ENCODE measurements around the gene CHMP2B.
"Not testable (repeated sequence)": the region's sequence is repeated elsewhere in the genome, so short reads cannot be mapped to it uniquely, and the experiment has no call there.

The CHMP2B gene

DNA sequence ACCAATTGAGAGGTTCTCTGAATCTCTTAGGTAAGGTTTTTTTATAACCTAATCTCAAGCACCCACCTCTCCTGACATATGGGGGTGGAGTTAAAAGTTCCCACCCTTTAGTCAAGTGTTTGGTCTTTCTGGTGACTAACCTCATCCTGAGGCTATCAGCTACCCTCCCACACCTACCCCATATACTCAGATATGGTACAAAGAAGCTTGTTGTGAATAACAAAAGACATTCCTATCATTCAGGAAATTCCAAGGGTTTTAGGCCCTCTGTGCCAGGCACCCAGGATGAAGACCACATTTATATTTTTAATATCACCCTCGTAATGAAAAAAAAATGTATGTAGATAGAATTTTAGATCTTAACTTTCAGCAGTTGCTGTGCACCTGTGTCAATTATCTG is 9.0 kb downstream of the CHMP2B start:
- DNase-seq: no peak

DNA sequence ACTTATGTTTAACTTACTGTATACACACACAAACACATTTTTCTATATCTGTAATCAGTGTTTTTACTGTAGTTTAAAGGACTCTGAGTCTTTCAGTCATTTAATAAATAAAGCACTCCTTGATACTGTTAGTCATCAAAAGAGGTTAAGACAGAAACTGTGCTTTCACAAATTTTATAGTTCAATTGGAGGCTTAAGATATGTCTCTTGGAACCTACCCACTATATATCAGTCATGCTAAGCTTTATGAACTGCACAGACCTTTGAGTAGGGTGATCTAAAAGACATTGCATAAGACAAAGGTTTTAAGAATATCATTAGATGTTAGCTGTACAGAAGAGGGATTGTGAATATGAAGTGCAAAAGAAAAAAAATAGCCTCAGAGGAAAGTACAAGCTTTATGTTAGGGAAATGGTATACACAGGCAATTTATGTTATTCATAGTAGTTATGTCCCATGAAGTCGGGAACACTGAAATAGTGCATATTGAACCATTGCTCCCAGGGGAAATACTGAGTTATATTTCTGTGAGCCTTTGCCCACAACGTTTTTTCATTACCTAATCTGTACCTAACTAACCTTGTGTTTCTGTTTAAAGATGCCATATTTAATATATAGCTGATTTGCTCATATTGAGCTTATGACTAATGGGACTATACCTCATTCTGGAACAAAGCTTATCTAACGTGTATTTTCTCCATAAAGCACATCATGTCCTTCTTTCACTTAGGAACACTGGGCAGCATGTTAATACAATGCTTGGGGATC is 19.7 kb downstream of the CHMP2B start:
- no peak for DNase-seq

DNA sequence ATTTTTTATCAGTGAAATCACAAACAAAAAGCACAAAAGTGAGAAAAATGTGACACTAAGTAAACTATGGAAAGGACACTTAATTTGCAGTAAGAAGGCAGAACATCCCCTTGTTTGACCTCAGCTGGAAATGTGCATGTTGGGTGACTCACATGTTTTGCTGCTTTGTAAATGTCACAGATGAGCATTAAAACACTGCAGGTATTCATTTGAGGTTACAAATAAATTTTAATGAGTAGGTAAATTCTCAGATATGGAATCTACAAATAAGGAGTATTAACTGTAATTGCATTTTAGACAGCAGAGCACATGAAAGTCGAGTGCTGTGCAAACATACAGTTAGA is 20.3 kb downstream of the CHMP2B start:
- DNase-seq: no peak

DNA sequence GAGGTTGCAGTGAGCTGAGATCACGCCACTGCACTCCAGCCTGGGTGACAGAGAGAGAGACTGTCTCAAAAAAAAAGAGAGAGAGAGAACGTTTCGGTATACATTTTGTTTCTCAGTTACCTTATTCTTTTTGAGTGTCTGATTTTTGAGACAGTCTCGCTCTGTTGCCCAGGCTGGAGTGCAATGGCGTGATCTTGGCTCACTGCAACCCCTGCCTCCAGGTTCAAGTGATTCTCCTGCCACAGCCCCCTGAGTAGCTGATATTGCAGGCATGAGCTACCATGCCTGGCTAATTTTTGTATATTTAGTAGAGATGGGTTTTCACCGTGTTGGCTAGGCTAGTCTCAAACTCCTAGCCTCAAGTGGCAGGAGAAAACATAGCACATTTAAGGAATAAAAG is 21.1 kb downstream of the CHMP2B start:
- not testable (repeated sequence) for DNase-seq

DNA sequence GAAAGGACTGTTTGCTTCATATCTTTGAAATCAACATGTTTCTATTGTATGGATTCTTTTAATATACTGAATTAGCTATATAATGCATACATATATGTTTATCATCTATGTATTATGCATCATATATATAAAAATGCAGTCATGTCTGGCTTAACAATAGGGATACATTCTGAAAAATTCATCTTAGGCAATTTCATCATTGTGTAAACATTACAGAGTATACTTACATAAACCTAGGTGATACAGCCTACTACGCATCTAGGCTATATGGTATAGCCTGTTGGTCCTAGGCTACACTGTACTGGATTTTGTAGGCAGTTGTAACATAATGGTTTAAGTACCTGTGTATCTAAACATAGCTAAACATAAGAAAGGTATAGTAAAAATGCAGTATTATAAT is 21.7 kb downstream of the CHMP2B start:
- no peak for DNase-seq

DNA sequence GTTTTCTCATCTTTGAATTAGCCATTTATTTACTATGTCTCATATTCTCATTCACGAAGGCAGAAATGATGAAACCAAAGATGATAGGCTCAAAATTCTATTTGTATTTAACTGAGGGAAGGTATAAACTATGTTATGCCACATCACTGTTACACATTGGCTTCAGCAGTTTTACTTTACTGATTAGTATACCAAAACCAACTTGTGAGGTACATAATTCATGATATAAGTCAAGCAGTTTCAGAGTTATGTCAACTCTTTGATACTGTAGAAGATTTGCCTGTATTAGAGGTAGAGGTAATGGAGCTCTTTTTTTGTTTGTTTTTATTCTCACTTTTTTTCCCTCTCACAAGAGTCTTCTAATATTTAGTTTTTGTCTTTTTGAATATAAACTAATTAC is 22.9 kb downstream of the CHMP2B start:
- no peak for DNase-seq

DNA sequence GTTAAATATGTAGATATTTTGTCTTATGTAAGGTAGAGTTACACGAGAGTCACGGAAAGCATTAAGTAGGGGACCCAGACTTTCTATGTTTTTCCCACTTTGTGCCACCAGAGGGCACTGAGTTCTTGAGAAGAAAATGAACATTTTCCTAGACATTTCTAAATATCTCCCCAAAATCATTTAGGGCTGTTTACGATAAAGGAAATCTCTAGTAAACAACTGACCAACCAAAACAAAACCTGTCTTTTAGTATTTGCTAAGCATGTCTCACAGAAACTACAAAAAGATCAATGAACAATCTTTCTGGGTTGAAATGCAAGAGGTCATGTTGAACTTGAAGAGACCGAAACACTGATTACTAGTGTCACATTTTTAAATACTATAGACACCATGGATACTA is 33.2 kb downstream of the CHMP2B start:
- peak; percentile 49 to 55 for DNase-seq

DNA sequence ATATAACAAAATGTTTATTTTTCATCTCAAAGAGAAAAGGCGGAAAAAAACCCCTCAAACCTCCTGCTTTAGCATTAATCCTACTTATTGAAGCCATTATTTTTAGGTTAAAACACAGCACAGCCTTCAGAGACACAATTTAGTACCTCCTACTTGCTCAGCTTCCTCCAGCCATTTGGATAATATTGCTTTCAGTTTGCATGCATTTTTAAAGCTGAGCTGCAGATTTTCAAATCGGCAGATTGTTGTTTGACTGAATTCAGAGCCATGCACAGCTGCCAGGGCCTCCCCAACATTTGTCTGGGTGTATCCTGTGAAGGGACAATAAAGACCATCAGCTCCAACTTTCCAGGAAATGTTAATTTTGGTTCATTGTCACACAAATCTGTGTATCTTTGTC is 34.8 kb downstream of the CHMP2B start:
- no peak for DNase-seq

DNA sequence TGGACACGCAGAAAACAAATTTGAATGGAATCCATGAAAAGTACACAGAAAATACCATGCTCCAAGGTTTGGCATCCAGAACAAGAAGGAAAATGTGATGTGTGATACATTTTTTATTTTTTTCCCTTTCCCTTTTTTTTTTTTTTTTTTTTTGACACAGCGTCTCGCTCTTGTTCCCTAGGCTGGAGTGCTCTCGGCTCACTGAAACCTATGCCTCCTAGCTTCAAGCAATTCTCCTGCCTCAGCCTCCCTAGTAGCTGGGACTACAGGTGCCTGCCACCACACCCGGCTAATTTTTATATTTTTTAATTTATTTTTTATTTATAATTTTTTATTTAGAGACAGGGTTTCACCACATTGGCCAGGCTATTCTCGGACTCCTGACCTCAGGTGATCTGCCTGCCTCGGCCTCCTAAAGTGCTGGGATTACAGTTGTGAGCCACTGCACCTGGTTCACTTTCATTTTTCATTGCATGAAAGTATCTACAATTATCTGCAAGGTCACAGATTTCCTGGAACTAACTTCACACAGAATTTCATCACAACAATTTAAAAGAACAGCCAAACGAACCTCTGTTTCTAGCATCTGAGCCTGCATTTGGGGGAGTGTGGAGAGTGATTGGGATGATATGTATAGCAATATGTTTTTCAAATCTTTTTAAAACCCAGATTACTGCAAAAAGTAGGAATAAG is 41.0 kb downstream of the CHMP2B start:
- DNase-seq: no peak

DNA sequence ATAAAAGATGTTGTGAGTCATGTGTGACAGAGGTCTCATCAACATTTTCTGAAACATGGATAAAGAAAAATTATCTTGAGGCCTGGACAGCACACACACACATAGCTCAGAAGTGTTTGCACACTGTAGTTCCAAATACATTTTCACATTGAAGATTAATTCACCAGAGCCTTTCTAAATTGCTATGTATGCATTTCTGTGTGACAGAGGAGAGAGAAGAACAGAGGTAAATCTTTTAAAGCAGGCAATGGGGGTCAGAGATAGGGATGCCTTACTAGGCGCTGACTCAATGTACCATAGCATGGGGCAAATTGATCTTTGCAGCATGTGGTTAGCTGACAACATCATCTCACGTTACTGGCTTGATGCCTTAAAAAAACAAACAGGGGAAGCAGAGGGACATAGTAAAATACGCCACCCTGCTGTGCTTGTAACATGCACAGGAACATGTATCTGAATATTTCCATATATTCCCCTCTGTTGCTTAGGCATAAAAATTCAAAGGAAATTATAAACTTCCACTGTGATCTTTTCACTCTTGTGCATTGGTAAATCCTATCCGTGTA is 41.6 kb downstream of the CHMP2B start:
- no peak for DNase-seq

DNA sequence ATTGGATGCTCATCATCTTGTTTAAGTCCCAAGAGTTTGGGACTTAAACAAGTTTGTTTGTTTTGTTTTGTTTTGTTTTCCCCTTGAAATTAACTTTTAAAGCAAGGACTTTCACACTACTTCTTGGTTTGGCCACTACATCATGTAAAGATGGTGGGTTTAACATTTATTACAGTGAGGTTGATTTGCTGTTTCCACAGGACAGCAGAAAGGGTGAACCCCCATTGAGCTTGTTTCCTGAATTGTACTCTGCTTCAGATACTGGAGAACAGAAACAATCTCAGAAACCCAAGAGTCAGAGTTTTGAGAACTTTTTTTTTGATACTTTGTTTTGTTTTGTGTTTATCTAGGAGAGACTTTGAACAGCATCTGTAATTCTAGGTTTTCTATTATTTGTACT is 42.6 kb downstream of the CHMP2B start:
- no peak for DNase-seq

DNA sequence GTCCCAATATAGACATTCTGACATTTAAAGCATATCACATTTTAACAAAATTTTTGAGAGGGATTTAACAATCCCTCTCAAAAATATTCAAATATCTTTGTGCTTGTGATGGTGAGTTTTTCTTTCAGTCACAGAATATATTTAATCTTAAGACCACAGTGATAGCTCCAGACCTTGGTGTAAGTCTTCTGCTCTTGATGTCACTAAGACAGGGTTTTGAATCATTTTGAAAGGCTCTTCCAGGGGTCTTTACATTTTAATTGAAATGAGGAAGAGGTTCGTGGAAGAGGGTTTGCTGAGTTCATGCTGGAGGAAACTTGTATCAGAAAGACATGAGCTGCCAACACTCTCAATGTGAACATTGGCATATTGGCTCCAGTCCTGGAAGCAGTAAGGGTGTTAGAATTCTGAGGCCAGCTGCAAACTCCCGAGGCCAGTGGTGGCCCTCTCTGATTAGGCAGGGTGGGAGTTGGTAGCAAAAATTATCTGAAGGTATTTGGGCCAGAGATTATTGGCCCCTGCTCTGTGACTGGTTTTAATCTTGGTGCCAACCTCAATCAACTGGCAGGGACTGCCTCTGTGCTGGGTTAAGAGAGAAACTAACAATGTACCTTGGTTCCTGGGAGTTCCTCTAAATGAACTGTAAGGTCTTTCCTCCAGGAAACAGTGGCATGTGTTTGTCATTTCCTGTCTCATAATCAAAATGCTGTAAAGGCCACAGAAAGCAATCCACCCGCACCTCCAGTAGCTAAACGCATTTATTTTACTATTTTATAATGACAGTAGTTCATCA is 44.0 kb downstream of the CHMP2B start:
- no peak for DNase-seq

DNA sequence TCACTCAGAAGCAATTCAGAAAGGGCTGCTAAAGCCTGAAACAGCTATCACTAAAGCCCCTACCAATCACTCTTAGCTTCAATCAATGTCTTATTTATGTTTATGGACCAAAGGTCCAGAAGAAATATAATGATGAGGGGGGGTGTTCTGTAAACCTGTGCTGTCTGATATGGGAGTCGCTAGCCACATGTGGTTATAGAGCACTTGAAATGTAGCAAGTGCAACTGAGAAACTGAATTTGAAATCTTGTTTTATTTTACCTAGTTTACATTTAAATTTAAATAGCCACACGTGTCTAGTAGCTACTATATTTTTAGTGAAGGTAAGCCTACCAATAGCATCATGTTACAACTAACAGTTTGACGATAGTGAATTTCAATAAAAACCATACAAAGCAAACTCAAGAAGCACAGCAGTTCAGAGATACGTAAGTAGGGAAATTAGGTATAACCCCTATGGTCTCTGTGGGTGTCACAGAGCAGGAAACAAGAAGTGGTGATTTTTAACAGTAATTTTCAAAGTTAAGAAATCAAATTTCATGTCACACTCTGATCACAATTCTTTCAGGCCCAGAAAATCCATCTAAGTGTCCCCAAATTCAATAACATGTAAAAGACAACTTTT is 45.7 kb downstream of the CHMP2B start:
- no peak for DNase-seq

DNA sequence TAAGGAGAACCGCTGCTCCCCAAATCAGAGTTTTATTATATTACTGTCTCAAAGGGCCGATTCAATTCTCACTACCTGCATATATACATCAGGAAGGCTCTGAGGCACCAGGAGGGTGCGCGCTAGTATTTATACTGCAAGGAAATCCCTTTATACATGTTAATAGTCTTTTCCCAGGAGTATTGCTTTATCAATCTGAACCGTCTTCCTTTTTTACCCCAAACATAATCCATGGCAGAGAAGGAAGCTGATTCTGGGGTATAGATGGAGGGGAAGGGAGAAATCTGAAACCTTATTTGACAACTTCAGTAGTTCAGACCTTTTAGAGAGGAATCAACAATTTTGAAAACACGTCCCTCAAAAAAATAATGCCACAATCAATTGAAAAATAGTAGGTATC is 49.4 kb downstream of the CHMP2B start, which contains the start of gene POU1F1:
Gene POU1F1 (minus strand): TSS at position 101 of the 400 bp plus-strand sequence. CDS start 122 bp downstream, outside the sequence.
- DNase-seq: no peak

DNA sequence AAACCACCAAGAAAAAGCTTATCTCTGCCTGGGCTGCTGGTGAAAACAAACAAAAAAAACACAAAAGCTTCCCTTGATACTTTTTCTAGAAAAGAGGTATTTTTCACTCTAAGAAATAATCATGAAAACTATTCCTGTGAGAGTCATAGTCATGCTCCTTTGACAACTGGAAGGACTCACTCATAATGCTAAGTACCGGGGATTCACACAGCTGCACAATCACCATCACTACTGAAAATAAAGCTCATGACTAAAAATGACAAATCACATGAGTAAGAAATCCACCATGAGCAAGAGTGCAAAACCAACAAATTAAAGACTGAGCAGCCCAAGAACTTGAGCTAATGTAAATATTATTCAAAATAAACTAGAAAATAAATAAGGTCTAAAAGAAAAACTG is 59.9 kb downstream of the CHMP2B start:
- DNase-seq: no peak

DNA sequence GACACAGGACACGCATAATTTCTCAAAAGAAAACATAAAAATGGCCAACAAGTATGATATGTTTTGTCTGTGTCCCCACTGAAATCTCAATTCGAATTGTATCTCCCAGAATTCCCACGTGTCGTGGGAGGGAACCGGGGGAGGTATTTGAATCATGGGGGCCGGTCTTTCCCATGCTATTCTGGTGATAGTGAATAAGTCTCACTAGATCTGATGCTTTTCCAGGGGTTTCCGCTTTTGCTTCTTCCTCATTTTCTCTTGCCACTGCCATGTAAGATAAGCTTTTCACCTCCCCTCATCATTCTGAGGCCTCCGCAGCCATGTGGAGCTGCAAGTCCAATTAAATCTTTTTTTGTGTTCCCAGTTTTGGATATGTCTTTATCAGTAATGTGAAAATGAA is 61.3 kb downstream of the CHMP2B start:
- no peak for DNase-seq

DNA sequence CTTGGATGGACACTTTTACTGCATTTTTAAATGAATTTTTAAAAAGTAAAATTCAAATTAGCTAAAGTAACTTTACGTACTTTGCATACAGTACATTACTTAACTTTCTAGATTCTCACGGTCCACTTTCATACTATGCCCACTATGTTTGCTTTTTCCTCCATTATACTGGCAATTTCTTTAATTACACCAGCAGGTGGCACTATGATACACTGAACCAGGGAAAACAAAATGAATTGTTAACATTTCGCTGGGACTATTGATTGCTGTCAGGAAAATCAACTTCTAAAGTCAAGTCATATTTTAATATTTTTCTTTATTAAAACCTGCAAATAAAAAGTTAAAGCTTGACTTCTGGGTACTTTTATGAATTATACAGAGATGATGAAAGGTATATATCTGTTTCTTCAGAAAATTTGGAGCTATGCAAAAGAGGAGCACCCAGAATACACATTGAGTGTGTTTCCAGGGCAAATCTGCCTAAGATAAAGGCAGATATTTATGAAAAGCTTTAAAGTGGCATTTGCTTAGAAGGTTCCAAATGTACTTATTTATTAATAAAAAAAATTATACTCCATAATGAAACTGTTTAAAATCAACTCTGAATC is 71.1 kb downstream of the CHMP2B start:
- no peak for DNase-seq

DNA sequence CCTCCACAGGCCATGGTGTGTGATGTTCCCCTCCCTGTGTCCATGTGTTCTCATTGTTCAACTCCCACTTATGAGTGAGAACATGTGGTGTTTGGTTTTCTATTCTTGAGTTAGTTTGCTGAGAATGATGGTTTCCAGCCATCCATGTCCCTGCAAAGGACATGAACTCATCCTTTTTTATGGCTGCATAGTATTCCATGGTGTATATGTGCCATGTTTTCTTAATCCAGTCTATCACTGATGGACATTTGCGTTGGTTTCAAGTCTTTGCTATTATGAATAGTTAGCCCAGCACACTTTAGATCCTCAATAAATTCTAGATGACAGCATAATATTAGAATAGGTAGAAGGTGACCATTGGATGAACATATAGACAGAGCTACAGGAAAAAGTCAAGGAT is 77.9 kb downstream of the CHMP2B start:
- not testable (repeated sequence) for DNase-seq
